Endothelial cell of umbilical vein (primary cell): ENCODE measurements around the gene VCP. TPM values are rescaled to one million over a fixed set of nuclear protein-coding genes. Genes with fewer than 3 reads are reported as not detected.

Experiments
- BruUV-seq: library from RNA; stranded (reverse); fragments of 400-500 nt; replicated peaks from 2 replicates; lab custom pipeline; 2021; lab: Mats Ljungman, UMichigan
- CTCF ChIA-PET: fragments of 300-600, 350-600 bp; sonication (Branson Sonifier 250); formaldehyde crosslinking; loops from one replicate; lab custom pipeline; 2021; ENCODE audit warnings: antibody characterized with exemption, inconsistent platforms; lab: Charles Lee
- POLR2A ChIA-PET: fragments of 300-600, 350-600 bp; sonication (Branson Sonifier 250); formaldehyde crosslinking; loops from one replicate; lab custom pipeline; 2021; ENCODE audit warnings: antibody characterized with exemption, inconsistent platforms; lab: Charles Lee
- DNase-seq: peaks from one replicate; pipeline ENCODE4 v3.0.0-alpha.2; 2011; ENCODE audit warnings: low read depth, low spot score
- FAIRE-seq: peaks from 2 replicates; lab custom pipeline; 2011; peaks lifted over from hg19 to GRCh38; lab: Jason Lieb, UNC
- H2AFZ ChIP-seq: 2 replicates; pipeline ENCODE4 v1.6.0; 2012; ENCODE audit warnings: low read depth, low read length, control low read depth, inconsistent platforms
- H3K27ac ChIP-seq: 2 replicates; pipeline ENCODE4 v1.5.1; 2011; ENCODE audit warnings: low read depth, mild to moderate bottlenecking, control low read depth, low read length, moderate library complexity; ENCODE audit not compliant: insufficient read depth
- H3K27me3 ChIP-seq, 2 experiments: 2 replicates each; pipeline versions ENCODE4 v1.6.0 to v1.6.1; 2011; ENCODE audit warnings: low read length in 2 of 2, mixed read lengths in 1 of 2; ENCODE audit not compliant: control insufficient read depth in 2 of 2, insufficient read depth in 2 of 2
- H3K36me3 ChIP-seq, 2 experiments: 2 replicates in 1 of 2; 3 replicates in 1 of 2; pipeline ENCODE4 v1.5.1; 2011; ENCODE audit warnings: low read length in 2 of 2, mild to moderate bottlenecking in 1 of 2, moderate library complexity in 1 of 2; ENCODE audit not compliant: control insufficient read depth in 2 of 2, insufficient read depth in 2 of 2; ENCODE audit errors: extremely low read depth in 1 of 2
- H3K4me1 ChIP-seq: 3 replicates; pipeline ENCODE4 v1.5.1; 2011; ENCODE audit warnings: mild to moderate bottlenecking, low read length; ENCODE audit not compliant: control insufficient read depth, insufficient read depth; ENCODE audit errors: extremely low read depth
- H3K4me2 ChIP-seq: 2 replicates; pipeline ENCODE4 v1.6.1; 2011; ENCODE audit warnings: low read length, control low read depth, mixed read lengths; ENCODE audit not compliant: insufficient read depth
- H3K4me3 ChIP-seq, 3 experiments: fragments of 200-600 bp in 1 of 3; sonication (generic), shearing (Covaris generic) in 1 of 3; replicated peaks in 1 of 3; 2 replicates each; pipeline ENCODE4 v1.5.1; 2011 to 2016; ENCODE audit warnings: control low read depth in 3 of 3, low read length in 3 of 3, mild to moderate bottlenecking in 2 of 3, inconsistent platforms in 1 of 3, low read depth in 1 of 3, moderate library complexity in 1 of 3; ENCODE audit not compliant: insufficient read depth in 1 of 3
- H3K79me2 ChIP-seq: 2 replicates; pipeline ENCODE4 v1.6.0; 2012; ENCODE audit warnings: low read length, inconsistent platforms; ENCODE audit not compliant: control insufficient read depth, insufficient read depth
- H3K9ac ChIP-seq: replicated peaks from 2 replicates; pipeline ENCODE3; 2011; ENCODE audit warnings: low read length, control low read depth; ENCODE audit not compliant: insufficient read depth; ENCODE audit errors: extremely low read depth
- H3K9me1 ChIP-seq: replicated peaks from 3 replicates; pipeline ENCODE4 v1.6.0; 2011; ENCODE audit warnings: mild to moderate bottlenecking, low read length; ENCODE audit not compliant: control insufficient read depth, insufficient read depth; ENCODE audit errors: extremely low read depth
- H3K9me3 ChIP-seq: replicated peaks from 2 replicates; pipeline ENCODE4 v1.5.1; 2012; ENCODE audit warnings: low read length, inconsistent platforms; ENCODE audit not compliant: control insufficient read depth, insufficient read depth
- H4K20me1 ChIP-seq: replicated peaks from 2 replicates; pipeline ENCODE3; 2011; ENCODE audit warnings: mild to moderate bottlenecking, low read length; ENCODE audit not compliant: control insufficient read depth, insufficient read depth; ENCODE audit errors: extremely low read depth
- CTCF ChIP-seq, 2 donors: IDR thresholded peaks; 1 replicate in 1 of 2; 2 replicates in 1 of 2; pipeline ENCODE4 v1.5.1; 2011; ENCODE audit warnings: low read length in 2 of 2, mild to moderate bottlenecking in 2 of 2, moderate library complexity in 2 of 2, control low read depth in 1 of 2, inconsistent platforms in 1 of 2, low read depth in 1 of 2; ENCODE audit not compliant: insufficient read depth in 1 of 2; ENCODE audit errors: extremely low read depth in 1 of 2
- EZH2 ChIP-seq: IDR thresholded peaks from 2 replicates; pipeline ENCODE4 v1.6.1; 2012; ENCODE audit warnings: borderline replicate concordance, low read depth, mild to moderate bottlenecking, moderate library complexity, low read length, inconsistent platforms; ENCODE audit not compliant: severe bottlenecking
- FOS ChIP-seq: IDR thresholded peaks from 2 replicates; pipeline ENCODE4 v1.6.1; 2011; ENCODE audit warnings: mild to moderate bottlenecking, low read length, moderate library complexity, borderline replicate concordance; ENCODE audit not compliant: insufficient read depth
- GATA2 ChIP-seq: IDR thresholded peaks from 2 replicates; pipeline ENCODE4 v1.7.0; 2011; ENCODE audit warnings: low read depth, mild to moderate bottlenecking, moderate library complexity, mixed read lengths, low read length; ENCODE audit not compliant: insufficient read length, insufficient read depth
- JUN ChIP-seq: IDR thresholded peaks from 2 replicates; pipeline ENCODE4 v1.6.1; 2011; ENCODE audit warnings: borderline replicate concordance, low read depth; ENCODE audit not compliant: insufficient read length, insufficient read depth
- MYC ChIP-seq: IDR thresholded peaks from one replicate; pipeline ENCODE4 v1.6.1; 2011; ENCODE audit warnings: mild to moderate bottlenecking, low read depth, low read length
- POLR2A ChIP-seq: IDR thresholded peaks from 2 replicates; pipeline ENCODE4 v1.6.1; 2012; ENCODE audit warnings: low read depth, mild to moderate bottlenecking, control low read depth, low read length
- POLR2AphosphoS5 ChIP-seq: IDR thresholded peaks from 2 replicates; pipeline ENCODE4 v1.6.1; 2012; ENCODE audit warnings: low read depth, mild to moderate bottlenecking, control low read depth, low read length, moderate library complexity; ENCODE audit not compliant: insufficient read depth
- dilution Hi-C: fragments of 300-500 bp; cut with MboI; formaldehyde crosslinking; loops from one replicate; pipeline ENCODE4 v1.15.0; 2019; ENCODE audit warnings: low sequenced_read_pairs; ENCODE audit not compliant: extremely low pct_ligation_motif_present
- intact Hi-C: fragments of 100-400 bp; cut with micrococcal nuclease; formaldehyde crosslinking; loops from one replicate; pipeline ENCODE4 v1.10.0; 2022
- polyA plus RNA-seq, 4 experiments: library from polyadenylated mRNA; depleted of rRNA in 3 of 4; stranded (reverse) in 3 of 4; unstranded in 1 of 4; fragments of >200 nt; gene quantifications; 2 replicates each; pipeline versions ENCODE4 v1.2.1 to v1.2.3, GENCODE V29; 2011 to 2012; ENCODE audit warnings: missing spikeins in 1 of 4
- total RNA-seq: library from RNA; stranded (reverse); gene quantifications from 2 replicates; pipeline ENCODE4 v1.2.3, GENCODE V29; 2021
- TF ChIP-seq, protein P1 (sequence below): IDR thresholded peaks from 2 replicates; pipeline ENCODE4 v1.6.1; 2011; ENCODE audit not compliant: insufficient read depth, insufficient read length

The VCP gene
- total and polyA plus RNA-seq, 2 donors (not counting 3 experiments of a cell fraction or from before 2014, with no cell fraction given): 349 to 493 TPM

DNA sequence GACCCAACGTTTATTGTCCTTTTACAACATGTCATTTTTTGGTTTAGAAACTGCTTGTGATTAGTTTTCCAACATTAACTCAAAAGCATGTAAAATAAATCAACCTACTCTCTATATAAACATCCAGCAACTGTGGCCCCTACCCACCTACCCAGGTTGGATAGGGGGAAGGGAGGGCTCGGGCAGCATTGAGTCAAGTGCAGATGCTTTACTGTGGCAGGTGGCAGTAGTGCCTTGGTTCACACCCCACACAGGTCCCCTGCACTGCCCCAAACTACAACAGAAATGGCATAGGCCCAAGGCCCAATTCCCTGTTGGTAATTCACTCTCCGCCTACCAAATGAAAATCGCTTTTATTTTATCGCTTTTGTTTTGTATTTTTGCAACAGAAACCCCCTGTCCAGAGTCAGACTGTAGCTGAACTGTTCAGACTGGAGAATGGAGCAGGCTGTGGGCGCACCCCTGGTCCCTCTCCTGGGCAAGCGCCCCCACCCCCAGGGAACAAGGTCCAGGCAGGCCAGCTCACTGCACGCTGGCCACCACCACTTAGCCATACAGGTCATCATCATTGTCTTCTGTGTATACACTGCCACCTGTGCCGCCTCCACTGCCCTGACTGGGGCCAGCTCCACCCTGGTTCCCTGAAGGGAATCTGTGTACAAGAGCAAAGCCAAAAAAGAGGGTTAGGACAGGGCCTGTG, 15.7 kb downstream of the VCP start:
- Histone ChIP-seq H3K36me3 (peaks cover 45 to 54% of the 10 kb centered on the region in 2 experiments), H3K27ac (no peak overlapping the region), H3K4me3 (no peak overlapping the region), H3K27me3 (no peaks in the 10 kb centered on the region), H2AFZ (no peak overlapping the region), H4K20me1 (no peaks in the 10 kb centered on the region), H3K79me2 (peaks cover 2% of the 10 kb centered on the region), H3K9ac (no peak overlapping the region), H3K4me2 (no peak overlapping the region), H3K9me1 (no peaks in the 10 kb centered on the region), H3K4me1 (no peaks in the 10 kb centered on the region), H3K9me3 (no peaks in the 10 kb centered on the region)
- intact Hi-C loops (no loop called here), dilution Hi-C loops (no loop called here)
- BruUV-seq: TSS peak; percentile 57
- FAIRE-seq (no peak), DNase-seq (no peak)
- ChIA-PET CTCF (interaction anchor here (1.9 kb wide), 1 partner anchor 157 kb away, joined by 4 read pairs; no protein-coding TSS in a partner anchor), POLR2A (no interaction called here)
- TF ChIP-seq FOS (no peak), POLR2AphosphoS5 (no peak), GATA2 (no peak), CTCF (IDR thresholded peaks at IDR 0.05; ENCODE audit: extremely low read depth in 1 of 2, insufficient read depth in 1 of 2, low read depth in 1 of 2, low read length in 2 of 2) (no peak), JUN (no peak), MYC (no peak), POLR2A (no peak), EZH2 (no peak)
- TF ChIP-seq, protein P1, sequence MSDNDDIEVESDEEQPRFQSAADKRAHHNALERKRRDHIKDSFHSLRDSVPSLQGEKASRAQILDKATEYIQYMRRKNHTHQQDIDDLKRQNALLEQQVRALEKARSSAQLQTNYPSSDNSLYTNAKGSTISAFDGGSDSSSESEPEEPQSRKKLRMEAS: no peak
